Keratinocyte (primary cell): ENCODE results near the gene BTRC. TPM values are rescaled to one million over a fixed set of nuclear protein-coding genes. Genes with fewer than 3 reads are reported as not detected.

Experiments used
- DNase-seq: peaks from one replicate; pipeline ENCODE4 v3.0.0-alpha.2; 2011; ENCODE audit warnings: low read depth, missing footprints, low spot score
- FAIRE-seq: peaks from 2 replicates; lab custom pipeline; 2011; peaks lifted over from hg19 to GRCh38; lab: Jason Lieb, UNC
- H2AFZ ChIP-seq: 2 replicates; pipeline ENCODE4 v1.6.0; 2012; ENCODE audit warnings: low read length, control low read depth, inconsistent platforms; ENCODE audit not compliant: control insufficient read depth
- H3K27ac ChIP-seq: 2 replicates; pipeline ENCODE4 v1.5.1; 2011; ENCODE audit warnings: low read length; ENCODE audit not compliant: control insufficient read depth, insufficient read depth
- H3K27me3 ChIP-seq: 3 replicates; pipeline ENCODE4 v1.6.0; 2011; ENCODE audit warnings: low read length; ENCODE audit not compliant: control insufficient read depth, insufficient read depth; ENCODE audit errors: extremely low read depth
- H3K36me3 ChIP-seq, 2 experiments: 2 replicates in 1 of 2; 3 replicates in 1 of 2; pipeline ENCODE4 v1.5.1; 2011; ENCODE audit warnings: low read length in 2 of 2, mild to moderate bottlenecking in 1 of 2; ENCODE audit not compliant: control insufficient read depth in 2 of 2, insufficient read depth in 2 of 2; ENCODE audit errors: extremely low read depth in 1 of 2
- H3K4me1 ChIP-seq: 3 replicates; pipeline ENCODE4 v1.5.1; 2011; ENCODE audit warnings: low read length; ENCODE audit not compliant: control insufficient read depth, insufficient read depth; ENCODE audit errors: extremely low read depth
- H3K4me2 ChIP-seq: 3 replicates; pipeline ENCODE4 v1.6.0; 2011; ENCODE audit warnings: low read depth, low read length; ENCODE audit not compliant: control insufficient read depth, insufficient read depth; ENCODE audit errors: extremely low read depth
- H3K4me3 ChIP-seq, 3 experiments: fragments of 200-600 bp in 1 of 3; sonication (generic) in 1 of 3; 2 replicates in 2 of 3; 3 replicates in 1 of 3; pipeline ENCODE4 v1.5.1; 2011 to 2016; ENCODE audit warnings: low read length in 3 of 3, mild to moderate bottlenecking in 3 of 3, control low read depth in 2 of 3, inconsistent platforms in 1 of 3, low read depth in 1 of 3, mixed read lengths in 1 of 3, mixed run types in 1 of 3, moderate library complexity in 1 of 3; ENCODE audit not compliant: control insufficient read depth in 2 of 3, insufficient read depth in 2 of 3; ENCODE audit errors: extremely low read depth in 1 of 3
- H3K79me2 ChIP-seq: 2 replicates; pipeline ENCODE4 v1.6.0; 2012; ENCODE audit warnings: low read length; ENCODE audit not compliant: control insufficient read depth, insufficient read depth
- H3K9ac ChIP-seq: 3 replicates; pipeline ENCODE4 v1.6.0; 2011; ENCODE audit warnings: low read length; ENCODE audit not compliant: control insufficient read depth, insufficient read depth; ENCODE audit errors: extremely low read depth
- H3K9me1 ChIP-seq: 3 replicates; pipeline ENCODE4 v1.6.0; 2011; ENCODE audit warnings: low read length; ENCODE audit not compliant: control insufficient read depth, insufficient read depth; ENCODE audit errors: extremely low read depth
- H3K9me3 ChIP-seq: 2 replicates; pipeline ENCODE4 v1.5.1; 2012; ENCODE audit warnings: low read depth, low read length; ENCODE audit not compliant: control insufficient read depth
- H4K20me1 ChIP-seq: 3 replicates; pipeline ENCODE4 v1.6.0; 2011; ENCODE audit warnings: low read length; ENCODE audit not compliant: control insufficient read depth, insufficient read depth; ENCODE audit errors: extremely low read depth
- EZH2 ChIP-seq: IDR thresholded peaks from one replicate; pipeline ENCODE4 v1.6.1; 2012; ENCODE audit warnings: inconsistent platforms, mild to moderate bottlenecking, low read length, moderate library complexity
- dilution Hi-C: fragments of 300-500 bp; cut with MboI; formaldehyde crosslinking; loops from one replicate; pipeline ENCODE4 v1.7.0; 2020; ENCODE audit warnings: low sequenced_read_pairs; ENCODE audit not compliant: extremely low pct_ligation_motif_present
- polyA plus RNA-seq, 5 experiments: library from polyadenylated mRNA; depleted of rRNA in 3 of 5; stranded (reverse) in 3 of 5; stranded (forward) in 1 of 5; unstranded in 1 of 5; fragments of >200 nt; gene quantifications; 1 replicate in 1 of 5; 2 replicates in 3 of 5; 3 replicates in 1 of 5; pipeline versions ENCODE4 v1.2.1 to v1.2.3, GENCODE V29; 2011 to 2012; ENCODE audit warnings: missing spikeins in 2 of 5, low read depth in 1 of 5, low replicate concordance in 1 of 5
- TF ChIP-seq, protein P1 (sequence below), 3 experiments: IDR thresholded peaks in 1 of 3; conservative IDR thresholded peaks in 1 of 3; optimal IDR thresholded peaks in 1 of 3; 2 replicates in 2 of 3; 3 replicates in 1 of 3; pipeline versions ENCODE3 to v1.5.1; 2011; ENCODE audit warnings: low read length in 3 of 3, mild to moderate bottlenecking in 3 of 3, moderate library complexity in 2 of 3, control low read depth in 1 of 3, inconsistent platforms in 1 of 3; ENCODE audit not compliant: insufficient read depth in 2 of 3; ENCODE audit errors: extremely low read depth in 1 of 3

Gene BTRC
- polyA plus RNA-seq, 1 donor (not counting 4 experiments of a cell fraction or from before 2014, with no cell fraction given) = 21.7 TPM

DNA sequence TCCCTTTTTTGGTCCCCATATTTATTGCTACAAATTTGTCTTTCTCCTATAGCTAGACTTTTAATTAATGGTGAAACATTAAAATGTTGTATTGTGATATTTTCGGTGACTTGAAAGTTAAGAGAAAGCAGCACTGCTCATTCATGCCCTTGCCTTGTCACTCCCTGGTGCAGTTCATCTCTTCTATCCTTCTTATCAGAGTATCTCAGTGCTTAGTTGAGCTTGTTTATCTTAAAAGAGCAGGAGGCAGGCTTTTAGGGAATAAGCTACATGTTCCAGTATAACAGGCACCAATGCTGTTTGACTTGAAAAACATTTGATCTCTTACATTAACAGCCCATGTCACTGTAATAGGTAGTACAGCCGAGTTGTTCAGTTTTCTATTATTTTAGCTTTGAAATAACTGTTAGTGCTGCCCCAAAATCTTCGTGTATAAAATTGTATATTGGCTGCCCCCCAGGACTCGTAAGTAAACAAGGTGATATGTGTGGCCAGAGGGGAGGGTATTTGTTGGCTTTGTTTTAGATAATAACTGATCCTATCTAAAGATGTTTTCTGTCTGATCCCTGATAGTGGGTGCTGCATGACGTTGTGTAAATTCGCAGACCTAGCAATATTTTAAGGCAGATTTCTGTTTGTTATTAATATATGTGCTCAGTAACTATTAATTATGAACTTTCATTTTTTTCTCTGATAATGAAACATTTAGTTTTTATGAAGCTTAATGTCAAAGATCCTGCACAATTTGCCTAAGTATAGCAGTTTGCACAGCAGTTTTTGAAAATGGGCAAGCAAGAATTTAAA lies 96.5 kb downstream of the BTRC start:
- dilution Hi-C loops = no loop called here
- Histone ChIP-seq H3K9me3 (no peaks in the 10 kb centered on the region), H3K4me2 (no peak overlapping the region), H3K4me1 (no peaks in the 10 kb centered on the region), H4K20me1 (peaks cover 2% of the 10 kb centered on the region), H3K79me2 (no peaks in the 10 kb centered on the region), H3K9me1 (no peaks in the 10 kb centered on the region), H3K36me3 (no peaks in the 10 kb centered on the region), H3K27ac (no peak overlapping the region), H2AFZ (no peak overlapping the region), H3K27me3 (no peaks in the 10 kb centered on the region), H3K4me3 (no peak overlapping the region), H3K9ac (no peak overlapping the region)
- TF ChIP-seq EZH2 = no peak
- TF ChIP-seq, protein P1, sequence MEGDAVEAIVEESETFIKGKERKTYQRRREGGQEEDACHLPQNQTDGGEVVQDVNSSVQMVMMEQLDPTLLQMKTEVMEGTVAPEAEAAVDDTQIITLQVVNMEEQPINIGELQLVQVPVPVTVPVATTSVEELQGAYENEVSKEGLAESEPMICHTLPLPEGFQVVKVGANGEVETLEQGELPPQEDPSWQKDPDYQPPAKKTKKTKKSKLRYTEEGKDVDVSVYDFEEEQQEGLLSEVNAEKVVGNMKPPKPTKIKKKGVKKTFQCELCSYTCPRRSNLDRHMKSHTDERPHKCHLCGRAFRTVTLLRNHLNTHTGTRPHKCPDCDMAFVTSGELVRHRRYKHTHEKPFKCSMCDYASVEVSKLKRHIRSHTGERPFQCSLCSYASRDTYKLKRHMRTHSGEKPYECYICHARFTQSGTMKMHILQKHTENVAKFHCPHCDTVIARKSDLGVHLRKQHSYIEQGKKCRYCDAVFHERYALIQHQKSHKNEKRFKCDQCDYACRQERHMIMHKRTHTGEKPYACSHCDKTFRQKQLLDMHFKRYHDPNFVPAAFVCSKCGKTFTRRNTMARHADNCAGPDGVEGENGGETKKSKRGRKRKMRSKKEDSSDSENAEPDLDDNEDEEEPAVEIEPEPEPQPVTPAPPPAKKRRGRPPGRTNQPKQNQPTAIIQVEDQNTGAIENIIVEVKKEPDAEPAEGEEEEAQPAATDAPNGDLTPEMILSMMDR (optimal IDR thresholded peaks at IDR 0.05 in 1 of 3, IDR thresholded peaks at IDR 0.05 in 1 of 3, conservative IDR thresholded peaks at IDR 0.05 in 1 of 3; ENCODE audit: extremely low read depth in 1 of 3, insufficient read depth in 2 of 3, low read length in 3 of 3) = no peak
- FAIRE-seq = no peak
- DNase-seq = no peak

DNA sequence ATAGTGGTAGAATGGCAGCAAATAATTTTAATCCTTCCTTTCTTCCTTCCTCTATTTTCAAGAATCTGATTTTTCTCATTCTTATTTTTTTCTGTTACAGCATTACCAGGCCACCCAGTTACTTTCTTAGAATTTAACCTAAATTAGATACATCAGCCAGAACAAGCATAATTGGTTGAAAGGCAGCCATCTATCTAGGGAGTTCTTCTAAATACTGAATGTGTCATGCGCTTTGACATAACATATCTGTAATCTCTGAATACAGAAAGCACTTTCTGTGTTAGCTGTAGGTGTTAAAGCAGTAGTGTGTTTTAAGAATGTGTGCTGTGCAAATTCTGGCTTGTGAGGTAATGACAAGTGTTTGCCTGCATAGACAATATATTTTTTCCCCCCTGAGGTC lies 97.3 kb downstream of the BTRC start:
- H3K4me2 ChIP-seq = no peak overlapping the region
- no peak overlapping the region for H2AFZ ChIP-seq
- H3K4me3 ChIP-seq = no peak overlapping the region
- FAIRE-seq (no peak), DNase-seq (no peak)
- no peaks in the 10 kb centered on the region for H3K36me3 ChIP-seq
- no peaks in the 10 kb centered on the region for H3K4me1 ChIP-seq
- H3K9me3 ChIP-seq = no peaks in the 10 kb centered on the region
- H3K9ac ChIP-seq = no peak overlapping the region
- H3K27ac ChIP-seq = no peak overlapping the region
- no peak for TF ChIP-seq EZH2
- TF ChIP-seq, protein P1 (optimal IDR thresholded peaks at IDR 0.05 in 1 of 3, IDR thresholded peaks at IDR 0.05 in 1 of 3, conservative IDR thresholded peaks at IDR 0.05 in 1 of 3; ENCODE audit: extremely low read depth in 1 of 3, insufficient read depth in 2 of 3, low read length in 3 of 3) = no peak
- H4K20me1 ChIP-seq = peaks cover 2% of the 10 kb centered on the region
- dilution Hi-C loops = no loop called here
- no peaks in the 10 kb centered on the region for H3K79me2 ChIP-seq
- no peaks in the 10 kb centered on the region for H3K27me3 ChIP-seq
- H3K9me1 ChIP-seq = no peaks in the 10 kb centered on the region
